Lung (tissue), 12 donors: ENCODE results near the gene MPND. TPM values are rescaled to one million over a fixed set of nuclear protein-coding genes. Genes with fewer than 3 reads are reported as not detected.

Source experiments
- ATAC-seq: fragments of 200-7000 bp; cut with Tn5 transposase; one replicate; pipeline ENCODE4 v1.9.1; 2020; ENCODE audit warnings: moderate number of reproducible peaks; ENCODE audit not compliant: insufficient read depth, low FRiP score
- DNase-seq, 3 donors: peaks; one replicate each; pipeline ENCODE4 v3.0.0-alpha.2; 2013 to 2017
- H3K27ac ChIP-seq, 2 donors: one replicate each; pipeline ENCODE4 v1.5.1; 2013; ENCODE audit warnings: mild to moderate bottlenecking in 2 of 2, moderate library complexity in 2 of 2, control low read depth in 1 of 2, inconsistent platforms in 1 of 2, low read depth in 1 of 2, low read length in 1 of 2
- H3K27me3 ChIP-seq, 3 donors: one replicate each; pipeline ENCODE4 v1.5.1; 2013; ENCODE audit warnings: low read length in 2 of 3; ENCODE audit not compliant: control insufficient read depth in 3 of 3, insufficient read depth in 3 of 3
- H3K36me3 ChIP-seq, 4 donors: one replicate each; pipeline ENCODE4 v1.5.1; 2013; ENCODE audit warnings: low read length in 4 of 4, mild to moderate bottlenecking in 1 of 4, moderate library complexity in 1 of 4; ENCODE audit not compliant: control insufficient read depth in 4 of 4, insufficient read depth in 4 of 4
- H3K4me1 ChIP-seq, 5 donors: one replicate each; pipeline ENCODE4 v1.5.1; 2013; ENCODE audit warnings: low read length in 5 of 5, mild to moderate bottlenecking in 2 of 5, moderate library complexity in 1 of 5; ENCODE audit not compliant: control insufficient read depth in 5 of 5, insufficient read depth in 5 of 5
- H3K4me3 ChIP-seq: one replicate; pipeline ENCODE4 v1.5.1; 2013; ENCODE audit warnings: mild to moderate bottlenecking, control low read depth, moderate library complexity
- H3K9ac ChIP-seq, 2 donors: one replicate each; pipeline ENCODE4 v1.5.1; 2013; ENCODE audit warnings: low read length in 2 of 2, control low read depth in 1 of 2; ENCODE audit not compliant: insufficient read depth in 1 of 2
- H3K9me3 ChIP-seq, 4 donors: one replicate each; pipeline ENCODE4 v1.5.1; 2013; ENCODE audit warnings: low read length in 3 of 4, mild to moderate bottlenecking in 1 of 4, moderate library complexity in 1 of 4; ENCODE audit not compliant: control insufficient read depth in 4 of 4, insufficient read depth in 3 of 4
- CTCF ChIP-seq: IDR thresholded peaks from 2 replicates; pipeline ENCODE4 v1.5.1; 2012; ENCODE audit warnings: mild to moderate bottlenecking; ENCODE audit errors: control extremely low read depth, extremely low read depth
- WGBS, 2 donors: extraction: QIAGEN DNeasy Blood & Tissue Kit; methylation state at CpG; one replicate each; pipeline ENCODE4 v1.1.7; 2013; 5-methylcytosine and 5-hydroxymethylcytosine counted together
- polyA plus RNA-seq, 2 donors: library from polyadenylated mRNA; stranded (reverse); fragments of 200-250 nt; gene quantifications; one replicate each; pipeline ENCODE4 v1.2.1, GENCODE V29; 2013
- total RNA-seq, 2 donors: library from RNA; depleted of rRNA in 1 of 2; stranded (reverse); fragments of >200 nt in 1 of 2; gene quantifications; one replicate each; pipeline ENCODE4 v1.2.1, GENCODE V29; 2014 to 2021
- donor health status: control.
- donor health status: control.
- donor health status: Bipolar disorder and iron deficiency.
- donor health status: healthy.
- donor health status: DM: yes; HTN: yes; CAD: no.

MPND gene
- total and polyA plus RNA-seq, 4 donors, result 9.1 to 32.3 (median 24.6) TPM

GRCh38 chr19:4388337-4389063, 45.1 kb downstream of the MPND start:
- DNase-seq (no peak), ATAC-seq (no peak)
- no peaks in the 10 kb centered on the region for H3K27me3 ChIP-seq
- peak overlapping the region in 1 of 2 donors; percentile 71 for H3K27ac ChIP-seq
- 66 to 79% methylated on average over 16 of the region's 16 CpGs for WGBS, 2 donors
- H3K9ac ChIP-seq, result no peak overlapping the region
- H3K4me1 ChIP-seq, result peaks cover 10 to 62% (median 37%) of the 10 kb centered on the region in 5 donors
- H3K4me3 ChIP-seq, result no peak overlapping the region
- H3K9me3 ChIP-seq, result no peaks in the 10 kb centered on the region
- H3K36me3 ChIP-seq, result peaks cover 0 to 8% (median 5%) of the 10 kb centered on the region in 4 donors
- TF ChIP-seq CTCF, result no peak

- WGBS, 2 donors, result 71 to 83% methylated on average over 9 of the region's 9 CpGs
- no peak for TF ChIP-seq CTCF
- Histone ChIP-seq H3K4me1 (peaks cover 10 to 66% (median 37%) of the 10 kb centered on the region in 5 donors), H3K27ac (peak overlapping the region in 1 of 2 donors; percentile 71), H3K36me3 (peaks cover 0 to 8% (median 4%) of the 10 kb centered on the region in 4 donors), H3K4me3 (no peak overlapping the region), H3K9me3 (no peaks in the 10 kb centered on the region), H3K27me3 (no peaks in the 10 kb centered on the region), H3K9ac (no peak overlapping the region)
- no peak for DNase-seq
- no peak for ATAC-seq
Observed at GRCh38 chr19:4389064-4389375, 45.7 kb downstream of the MPND start.

GRCh38 chr19:4389511-4390016, 46.2 kb downstream of the MPND start:
- DNase-seq, result no peak
- TF ChIP-seq CTCF, result no peak
- no peaks in the 10 kb centered on the region for H3K27me3 ChIP-seq
- ATAC-seq, result no peak
- 56 to 66% methylated on average over 17 of the region's 17 CpGs for WGBS, 2 donors
- H3K9ac ChIP-seq, result peak overlapping the region; percentile 3 to 39
- H3K36me3 ChIP-seq, result peaks cover 0 to 6% (median 2%) of the 10 kb centered on the region in 4 donors
- H3K4me3 ChIP-seq, result no peak overlapping the region
- peak overlapping the region in 1 of 2 donors; percentile 78 for H3K27ac ChIP-seq
- H3K4me1 ChIP-seq, result peaks cover 10 to 71% (median 38%) of the 10 kb centered on the region in 5 donors
- H3K9me3 ChIP-seq, result no peaks in the 10 kb centered on the region
